Measurements from ENCODE around the gene HMBS. TPM values are rescaled to one million over a fixed set of nuclear protein-coding genes. Genes with fewer than 3 reads are reported as not detected.
"Not testable (repeated sequence)": the region's sequence is repeated elsewhere in the genome, so short reads cannot be mapped to it uniquely, and the experiment has no call there.

The HMBS gene
- total RNA-seq = 10 to 100 TPM in 1 of 2 donors, 1 to 10 TPM in 1; 7.6 to 16.1 TPM

DNA sequence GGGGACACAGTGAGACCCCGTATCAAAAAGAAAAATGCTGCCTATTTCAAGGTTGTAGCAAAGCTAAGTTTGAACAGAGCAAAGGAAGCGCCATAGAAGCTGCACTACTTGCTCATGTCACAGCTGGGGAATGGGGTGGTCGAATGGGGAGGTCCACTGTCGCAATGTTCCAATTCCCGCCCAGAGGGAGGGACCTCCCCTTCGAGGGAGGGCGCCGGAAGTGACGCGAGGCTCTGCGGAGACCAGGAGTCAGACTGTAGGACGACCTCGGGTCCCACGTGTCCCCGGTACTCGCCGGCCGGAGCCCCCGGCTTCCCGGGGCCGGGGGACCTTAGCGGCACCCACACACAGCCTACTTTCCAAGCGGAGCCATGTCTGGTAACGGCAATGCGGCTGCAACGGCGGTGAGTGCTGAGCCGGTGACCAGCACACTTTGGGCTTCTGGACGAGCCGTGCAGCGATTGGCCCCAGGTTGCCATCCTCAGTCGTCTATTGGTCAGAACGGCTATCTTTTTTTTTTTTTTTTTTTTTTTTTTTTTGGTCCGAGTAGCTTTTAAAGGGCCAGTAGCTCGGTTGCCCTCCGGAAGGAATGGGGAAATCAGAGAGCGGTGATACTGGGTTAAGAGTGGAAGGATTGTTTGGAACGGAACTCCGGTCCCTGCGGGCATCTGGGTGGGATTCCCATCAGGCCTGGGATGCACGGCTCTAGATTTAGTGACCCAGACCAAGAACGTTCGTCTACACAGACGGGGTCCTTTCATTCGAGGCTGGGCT is at the start of gene HMBS:
TSS of gene HMBS (plus strand) at position 219 of the 774 bp plus-strand sequence. CDS start at position 372, 153 bp downstream.
- peak; percentile 45 to 82 (median 69) for TF ChIP-seq POLR2A (IDR thresholded peaks at IDR 0.05)
- TF ChIP-seq, protein P1, sequence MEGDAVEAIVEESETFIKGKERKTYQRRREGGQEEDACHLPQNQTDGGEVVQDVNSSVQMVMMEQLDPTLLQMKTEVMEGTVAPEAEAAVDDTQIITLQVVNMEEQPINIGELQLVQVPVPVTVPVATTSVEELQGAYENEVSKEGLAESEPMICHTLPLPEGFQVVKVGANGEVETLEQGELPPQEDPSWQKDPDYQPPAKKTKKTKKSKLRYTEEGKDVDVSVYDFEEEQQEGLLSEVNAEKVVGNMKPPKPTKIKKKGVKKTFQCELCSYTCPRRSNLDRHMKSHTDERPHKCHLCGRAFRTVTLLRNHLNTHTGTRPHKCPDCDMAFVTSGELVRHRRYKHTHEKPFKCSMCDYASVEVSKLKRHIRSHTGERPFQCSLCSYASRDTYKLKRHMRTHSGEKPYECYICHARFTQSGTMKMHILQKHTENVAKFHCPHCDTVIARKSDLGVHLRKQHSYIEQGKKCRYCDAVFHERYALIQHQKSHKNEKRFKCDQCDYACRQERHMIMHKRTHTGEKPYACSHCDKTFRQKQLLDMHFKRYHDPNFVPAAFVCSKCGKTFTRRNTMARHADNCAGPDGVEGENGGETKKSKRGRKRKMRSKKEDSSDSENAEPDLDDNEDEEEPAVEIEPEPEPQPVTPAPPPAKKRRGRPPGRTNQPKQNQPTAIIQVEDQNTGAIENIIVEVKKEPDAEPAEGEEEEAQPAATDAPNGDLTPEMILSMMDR (IDR thresholded peaks at IDR 0.05) = no peak
- DNase-seq (peak; percentile 93 to 95 (median 94)), ATAC-seq (peak; percentile 97)
- Histone ChIP-seq H3K27me3 (no peaks in the 10 kb centered on the region), H3K9me3 (no peaks in the 10 kb centered on the region), H3K4me3 (peak within 1 kb of the TSS; percentile 68 to 86), H3K36me3 (replicated peaks in 1 of 2; ENCODE audit: insufficient read depth in 1 of 2, low read depth in 2 of 2) (peaks cover 0 to 20% of the 10 kb centered on the region in 2 donors), H3K27ac (peak within 1 kb of the TSS; percentile 72 to 95 (median 94)), H3K4me1 (peaks cover 22% of the 10 kb centered on the region)
- 0% methylated on average over 27 to 45 of the region's 45 CpGs for WGBS, 2 donors
- intact Hi-C loops (cut with DNase I) = no loop called here

DNA sequence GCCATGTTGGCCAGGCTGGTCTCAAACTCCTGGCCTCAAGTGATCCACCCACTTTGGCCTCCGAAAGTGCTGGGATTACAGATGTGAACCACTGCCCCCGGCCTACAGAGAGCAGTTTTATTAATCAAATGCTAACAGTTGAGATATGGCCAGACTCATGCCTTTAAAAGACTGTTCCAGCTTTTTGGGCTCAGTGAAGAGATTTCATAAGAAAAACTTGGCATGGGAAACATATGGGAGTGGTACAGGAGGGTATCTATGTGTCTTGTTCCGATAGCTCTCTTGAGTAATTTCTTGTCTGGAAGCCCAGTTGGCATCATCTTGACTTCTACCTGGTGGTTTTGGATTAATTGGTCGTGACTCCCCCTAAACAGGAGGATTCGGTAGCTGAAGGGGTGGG is 45.8 kb upstream of the HMBS start:
- H3K9me3 ChIP-seq = no peaks in the 10 kb centered on the region
- ATAC-seq (no peak), DNase-seq (no peak)
- TF ChIP-seq, protein P1 (IDR thresholded peaks at IDR 0.05) = no peak
- no peak for TF ChIP-seq POLR2A (IDR thresholded peaks at IDR 0.05)
- H3K27me3 ChIP-seq = no peaks in the 10 kb centered on the region
- H3K4me1 ChIP-seq = no peaks in the 10 kb centered on the region
- no peak overlapping the region for H3K27ac ChIP-seq
- intact Hi-C loops (cut with DNase I) = no loop called here
- H3K4me3 ChIP-seq = no peak overlapping the region
- no peaks in the 10 kb centered on the region for H3K36me3 ChIP-seq (replicated peaks in 1 of 2; ENCODE audit: insufficient read depth in 1 of 2, low read depth in 2 of 2)
- WGBS, 2 donors = 80 to 88% methylated on average over 3 to 5 of the region's 5 CpGs

DNA sequence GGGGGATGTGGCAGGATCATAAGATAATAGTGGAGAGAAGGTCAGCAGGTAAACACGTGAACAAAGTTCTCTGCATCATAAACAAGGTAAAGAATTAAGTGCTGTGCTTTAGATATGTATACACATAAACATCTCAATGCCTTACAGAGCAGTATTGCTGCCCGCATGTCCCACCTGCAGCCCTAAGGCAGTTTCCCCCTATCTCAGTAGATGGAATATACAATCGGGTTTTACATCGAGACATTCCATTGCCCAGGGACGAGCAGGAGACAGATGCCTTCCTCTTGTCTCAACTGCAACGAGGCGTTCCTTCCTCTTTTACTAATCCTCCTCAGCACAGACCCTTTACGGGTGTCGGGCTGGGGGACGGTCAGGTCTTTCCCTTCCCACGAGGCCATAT is 45.2 kb upstream of the HMBS start:
- 45 to 54% methylated on average over 11 of the region's 11 CpGs for WGBS, 2 donors
- intact Hi-C loops (cut with DNase I); ATAC-seq; H3K9me3 ChIP-seq; H3K27me3 ChIP-seq; H3K4me1 ChIP-seq; H3K27ac ChIP-seq; H3K4me3 ChIP-seq; H3K36me3 ChIP-seq (replicated peaks in 1 of 2; ENCODE audit: insufficient read depth in 1 of 2, low read depth in 2 of 2); DNase-seq: not testable (repeated sequence)

DNA sequence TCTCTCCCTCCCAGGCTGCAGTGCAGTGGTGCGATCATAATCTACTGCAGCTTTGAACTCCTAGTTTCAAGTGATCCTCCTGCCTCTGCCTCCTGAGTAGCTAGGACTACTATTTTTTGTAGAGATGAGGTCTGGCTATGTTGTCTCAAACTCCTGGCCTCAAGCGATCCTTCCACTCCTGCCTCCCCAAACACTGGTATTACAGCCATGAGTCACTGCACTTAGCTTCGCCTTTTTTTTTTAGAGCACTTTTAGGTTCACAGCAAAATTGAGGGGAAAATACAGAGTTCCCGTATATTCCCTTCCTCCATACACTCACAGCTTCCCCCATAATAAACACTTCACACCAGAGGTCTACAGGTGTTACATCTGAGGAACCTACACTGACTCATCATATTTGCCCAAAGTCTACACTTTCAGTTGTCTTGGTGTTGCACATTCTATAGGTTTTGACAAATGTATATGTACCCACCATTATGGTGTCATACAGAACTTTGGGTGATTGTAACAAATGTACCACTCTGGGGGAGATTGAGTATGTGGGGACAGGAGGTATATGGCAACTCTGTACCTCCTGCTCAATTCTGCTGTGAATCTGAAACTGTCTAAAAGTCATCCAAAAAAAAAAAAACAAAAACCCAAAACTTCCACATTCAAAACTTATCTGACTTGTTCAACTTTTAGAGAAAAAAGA is 42.7 kb upstream of the HMBS start:
- ATAC-seq (no peak), DNase-seq (no peak)
- intact Hi-C loops (cut with DNase I) = no loop called here
- Histone ChIP-seq H3K36me3 (replicated peaks in 1 of 2; ENCODE audit: insufficient read depth in 1 of 2, low read depth in 2 of 2) (peaks cover 0 to 13% of the 10 kb centered on the region in 2 donors), H3K4me3 (no peak overlapping the region), H3K27ac (no peak overlapping the region), H3K27me3 (no peaks in the 10 kb centered on the region), H3K9me3 (no peaks in the 10 kb centered on the region), H3K4me1 (no peaks in the 10 kb centered on the region)
- TF ChIP-seq POLR2A (IDR thresholded peaks at IDR 0.05) = no peak
- TF ChIP-seq, protein P1 (IDR thresholded peaks at IDR 0.05) = no peak
- 84 to 86% methylated on average over 4 of the region's 4 CpGs for WGBS, 2 donors

DNA sequence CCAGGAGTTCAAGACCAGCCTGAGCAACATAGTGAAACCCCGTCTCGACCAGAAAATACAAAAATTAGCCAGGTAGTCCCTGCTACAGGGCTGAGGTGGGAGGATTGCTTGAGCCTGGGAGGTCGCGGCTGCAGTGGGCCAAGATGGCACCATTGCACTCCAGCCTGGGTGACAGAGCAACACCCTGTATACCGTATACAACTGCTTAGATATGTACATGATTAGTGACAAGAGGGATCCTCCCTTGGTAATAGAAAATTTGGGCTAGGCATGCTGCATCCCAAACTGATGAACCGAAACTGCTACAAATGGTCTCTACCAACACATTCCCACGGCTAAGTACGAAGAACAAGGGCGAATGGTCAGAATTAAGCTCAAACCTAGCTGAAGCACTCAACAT is 41.8 kb upstream of the HMBS start:
- 82 to 91% methylated on average over 9 of the region's 9 CpGs for WGBS, 2 donors
- no peak for DNase-seq

More for the DNA sequence above, 41.8 kb upstream of the HMBS start:
- Histone ChIP-seq H3K4me1 (no peaks in the 10 kb centered on the region), H3K4me3 (no peak overlapping the region), H3K27me3 (no peaks in the 10 kb centered on the region), H3K27ac (no peak overlapping the region), H3K9me3 (no peaks in the 10 kb centered on the region), H3K36me3 (replicated peaks in 1 of 2; ENCODE audit: insufficient read depth in 1 of 2, low read depth in 2 of 2) (peaks cover 0 to 21% of the 10 kb centered on the region in 2 donors)
- ATAC-seq = no peak
- TF ChIP-seq, protein P1 (IDR thresholded peaks at IDR 0.05) = no peak
- TF ChIP-seq POLR2A (IDR thresholded peaks at IDR 0.05) = no peak
- intact Hi-C loops (cut with DNase I) = no loop called here

All from body of pancreas (tissue), 4 donors.